ENCODE data around the gene CAMK1D.

DNA sequence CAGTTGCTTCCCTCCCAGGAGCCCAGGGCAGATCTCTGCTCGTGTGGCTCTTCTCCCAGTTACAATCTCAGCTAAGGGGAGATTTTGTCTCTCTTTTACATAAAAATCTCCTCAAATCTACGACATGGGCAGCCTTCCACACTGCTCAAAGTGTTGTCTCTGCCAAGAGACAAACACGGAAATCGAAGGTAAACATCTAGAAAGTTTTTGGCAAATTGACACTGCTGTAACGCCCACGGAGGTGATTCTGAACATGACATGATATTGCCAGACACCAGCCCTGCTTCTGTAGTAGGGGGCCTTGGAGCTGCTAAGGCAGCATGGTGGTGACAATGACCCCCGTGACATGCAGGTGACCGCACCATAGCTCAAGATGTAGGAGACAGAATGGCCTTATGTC is 523.8 kb downstream of the CAMK1D start:
- TF ChIP-seq CTCF (IDR thresholded peaks at IDR 0.05; ENCODE audit: low read depth, low read length) (no peak), MYC (IDR thresholded peaks at IDR 0.05; ENCODE audit: low read depth, low read length) (no peak)

All from NB4 (cell line).